Left lung (tissue), 10 donors: ENCODE measurements around the gene GNG7. TPM values are rescaled to one million over a fixed set of nuclear protein-coding genes. Genes with fewer than 3 reads are reported as not detected.

Source experiments
- ATAC-seq: fragments of 200-7000 bp; cut with Tn5 transposase; one replicate; pipeline ENCODE4 v1.9.1; 2020; ENCODE audit warnings: moderate library complexity
- DNase-seq, 4 donors: peaks; one replicate each; pipeline ENCODE4 v3.0.0-alpha.2; 2013 to 2020
- H3K27ac ChIP-seq, 2 donors: fragments of 200-600 bp; sonication (generic) in 1 of 2; one replicate each; pipeline versions ENCODE4 v1.5.0 to v1.8.0; 2020 to 2021
- H3K27me3 ChIP-seq, 2 donors: fragments of 200-600 bp; sonication (generic) in 1 of 2; one replicate each; pipeline versions ENCODE4 v1.5.0 to v1.8.0; 2020 to 2021
- H3K36me3 ChIP-seq, 2 donors: fragments of 200-600 bp; sonication (generic) in 1 of 2; one replicate each; pipeline versions ENCODE4 v1.5.0 to v1.8.0; 2020 to 2021
- H3K4me1 ChIP-seq, 2 donors: fragments of 200-600 bp; one replicate each; pipeline ENCODE4 v1.8.0; 2021
- H3K4me3 ChIP-seq, 2 donors: fragments of 200-600 bp; sonication (generic) in 1 of 2; one replicate each; pipeline versions ENCODE4 v1.5.0 to v1.8.0; 2020 to 2021; ENCODE audit warnings: mild to moderate bottlenecking in 1 of 2
- H3K9me3 ChIP-seq, 2 donors: fragments of 200-600 bp; sonication (generic) in 1 of 2; one replicate each; pipeline versions ENCODE4 v1.5.0 to v1.8.0; 2020 to 2021
- CTCF ChIP-seq, 2 donors: fragments of 200-600 bp; sonication (generic) in 1 of 2; IDR thresholded peaks; one replicate each; pipeline versions ENCODE4 v1.5.0 to v1.8.0; 2021; ENCODE audit warnings: antibody characterized with exemption in 2 of 2
- intact Hi-C, 2 donors: fragments of 100-400 bp; cut with DNase I; formaldehyde crosslinking; loops; one replicate each; pipeline versions ENCODE4 v1.11.2 to v1.14.2; 2022
- polyA plus RNA-seq, 6 donors: library from polyadenylated mRNA; unstranded; fragments of 120-200 nt; gene quantifications; one replicate each; pipeline ENCODE4 v1.2.1, GENCODE V29; 2013; ENCODE audit not compliant: insufficient read length in 6 of 6
- total RNA-seq, 2 donors: library from RNA; stranded (reverse); fragmentation: NEBNext Ultra II Directional; extraction: Animal tissue kit (Norgen Biotek cat#: 25700); gene quantifications; one replicate each; pipeline ENCODE4 v1.2.1, GENCODE V29; 2021
- donor health status: DM: no; HTN: yes; CAD: no.
- donor health status: DM: no; HTN: no; CAD: no.

Gene GNG7
- total and polyA plus RNA-seq, 8 donors = 3.8 to 7.1 (median 5.5) TPM

- H3K9me3 ChIP-seq = no peaks in the 10 kb centered on the region
- peak in 1 of 4 donors; percentile 31 for DNase-seq
- intact Hi-C loops = no loop called here
- H3K27me3 ChIP-seq = no peaks in the 10 kb centered on the region
- TF ChIP-seq CTCF (IDR thresholded peaks at IDR 0.05) = no peak
- H3K4me3 ChIP-seq = no peak overlapping the region
- no peaks in the 10 kb centered on the region for H3K4me1 ChIP-seq
- no peak for ATAC-seq
- H3K36me3 ChIP-seq = no peaks in the 10 kb centered on the region
- no peak overlapping the region for H3K27ac ChIP-seq
Observed at GRCh38 chr19:2588081-2588777, 114.3 kb downstream of the GNG7 start.

GRCh38 chr19:2587001-2587719 lies 115.3 kb downstream of the GNG7 start:
- Histone ChIP-seq H3K27ac (no peak overlapping the region), H3K4me3 (no peak overlapping the region), H3K27me3 (no peaks in the 10 kb centered on the region), H3K4me1 (no peaks in the 10 kb centered on the region), H3K36me3 (no peaks in the 10 kb centered on the region), H3K9me3 (peaks cover 0 to 5% of the 10 kb centered on the region in 2 donors)
- ATAC-seq (no peak), DNase-seq (peak in 1 of 4 donors; percentile 16)
- intact Hi-C loops = no loop called here
- no peak for TF ChIP-seq CTCF (IDR thresholded peaks at IDR 0.05)

- ATAC-seq = no peak
- intact Hi-C loops = no loop called here
- peaks cover 0 to 5% of the 10 kb centered on the region in 2 donors for H3K9me3 ChIP-seq
Observed at GRCh38 chr19:2586196-2586595, 116.3 kb downstream of the GNG7 start.

GRCh38 chr19:2584002-2584401 lies 118.5 kb downstream of the GNG7 start:
- H3K27ac ChIP-seq = no peak overlapping the region
- no peaks in the 10 kb centered on the region for H3K36me3 ChIP-seq
- no peak overlapping the region for H3K4me3 ChIP-seq
- H3K4me1 ChIP-seq = peaks cover 8 to 11% of the 10 kb centered on the region in 2 donors
- H3K9me3 ChIP-seq = peaks cover 0 to 5% of the 10 kb centered on the region in 2 donors
- peak in 1 of 4 donors; percentile 10 for DNase-seq
- no peak for ATAC-seq
- TF ChIP-seq CTCF (IDR thresholded peaks at IDR 0.05) = no peak
- H3K27me3 ChIP-seq = peaks cover 0 to 2% of the 10 kb centered on the region in 2 donors
- intact Hi-C loops = no loop called here

More at GRCh38 chr19:2586196-2586595, 116.3 kb downstream of the GNG7 start:
- Histone ChIP-seq H3K36me3 (no peaks in the 10 kb centered on the region), H3K4me1 (no peaks in the 10 kb centered on the region), H3K4me3 (no peak overlapping the region), H3K27ac (no peak overlapping the region), H3K27me3 (no peaks in the 10 kb centered on the region)
- TF ChIP-seq CTCF (IDR thresholded peaks at IDR 0.05) = no peak
- DNase-seq = no peak
